Measurements from ENCODE around the gene ZNRF2. TPM values are rescaled to one million over a fixed set of nuclear protein-coding genes. Genes with fewer than 3 reads are reported as not detected.

Gene ZNRF2
- total and polyA plus RNA-seq, 2 donors from 2014 or later = 16.2 to 32.2 TPM

- Histone ChIP-seq H3K4me3 (ENCODE audit: low read length in 3 of 3) (no peak overlapping the region), H3K27me3 (ENCODE audit: control insufficient read depth, insufficient read depth, low read length) (no peaks in the 10 kb centered on the region), H3K27ac (ENCODE audit: low read depth in 2 of 2, low read length in 2 of 2) (peak overlapping the region in 1 of 2 donors; percentile 13), H3K4me1 (ENCODE audit: control insufficient read depth in 2 of 3, insufficient read depth in 2 of 3, low read depth in 1 of 3, low read length in 3 of 3) (peaks cover 6 to 52% (median 30%) of the 10 kb centered on the region in 3 donors), H3K36me3 (ENCODE audit: control insufficient read depth in 2 of 3, insufficient read depth in 3 of 3, low read length in 3 of 3) (no peaks in the 10 kb centered on the region), H3K9me3 (ENCODE audit: control insufficient read depth in 2 of 3, insufficient read depth in 1 of 3, low read length in 3 of 3) (no peaks in the 10 kb centered on the region), H3K9ac (ENCODE audit: low read length in 3 of 3) (no peak overlapping the region)
- FAIRE-seq (no peak), DNase-seq (no peak)
- no peak for TF ChIP-seq CTCF (IDR thresholded peaks at IDR 0.05; ENCODE audit: borderline replicate concordance, extremely low read depth, insufficient read depth)
- intact Hi-C loops (cut with DNase I) = no loop called here
These were observed 32.6 kb upstream of the ZNRF2 start for GRCh38 chr7:30251708-30252329.

- Histone ChIP-seq H3K9ac (ENCODE audit: low read length in 3 of 3) (peak overlapping the region in 1 of 3 donors; percentile 28), H3K9me3 (ENCODE audit: control insufficient read depth in 2 of 3, insufficient read depth in 1 of 3, low read length in 3 of 3) (no peaks in the 10 kb centered on the region), H3K4me1 (ENCODE audit: control insufficient read depth in 2 of 3, insufficient read depth in 2 of 3, low read depth in 1 of 3, low read length in 3 of 3) (peaks cover under 1 to 43% (median 29%) of the 10 kb centered on the region in 3 donors), H3K27ac (ENCODE audit: low read depth in 2 of 2, low read length in 2 of 2) (peak overlapping the region; percentile 86), H3K36me3 (ENCODE audit: control insufficient read depth in 2 of 3, insufficient read depth in 3 of 3, low read length in 3 of 3) (no peaks in the 10 kb centered on the region), H3K27me3 (ENCODE audit: control insufficient read depth, insufficient read depth, low read length) (no peaks in the 10 kb centered on the region), H3K4me3 (ENCODE audit: low read length in 3 of 3) (peak overlapping the region in 1 of 3 donors; percentile 3)
- TF ChIP-seq CTCF (IDR thresholded peaks at IDR 0.05; ENCODE audit: borderline replicate concordance, extremely low read depth, insufficient read depth) = no peak
- FAIRE-seq (peak; percentile 15), DNase-seq (peak in 4 of 5 donors; percentile 34 to 81 (median 62))
- intact Hi-C loops (cut with DNase I) = no loop called here
These were observed 31.3 kb upstream of the ZNRF2 start for GRCh38 chr7:30252885-30253795.

GRCh38 chr7:30253796-30254165 lies 30.6 kb upstream of the ZNRF2 start:
- no peak for TF ChIP-seq CTCF (IDR thresholded peaks at IDR 0.05; ENCODE audit: borderline replicate concordance, extremely low read depth, insufficient read depth)
- no peaks in the 10 kb centered on the region for H3K9me3 ChIP-seq (ENCODE audit: control insufficient read depth in 2 of 3, insufficient read depth in 1 of 3, low read length in 3 of 3)
- peak overlapping the region; percentile 86 for H3K27ac ChIP-seq (ENCODE audit: low read depth in 2 of 2, low read length in 2 of 2)
- H3K4me3 ChIP-seq (ENCODE audit: low read length in 3 of 3) = peak overlapping the region in 1 of 3 donors; percentile 3
- intact Hi-C loops (cut with DNase I) = no loop called here
- H3K27me3 ChIP-seq (ENCODE audit: control insufficient read depth, insufficient read depth, low read length) = no peaks in the 10 kb centered on the region
- peak overlapping the region in 1 of 3 donors; percentile 28 for H3K9ac ChIP-seq (ENCODE audit: low read length in 3 of 3)
- DNase-seq = no peak
- peaks cover 0 to 36% (median 26%) of the 10 kb centered on the region in 3 donors for H3K4me1 ChIP-seq (ENCODE audit: control insufficient read depth in 2 of 3, insufficient read depth in 2 of 3, low read depth in 1 of 3, low read length in 3 of 3)
- no peaks in the 10 kb centered on the region for H3K36me3 ChIP-seq (ENCODE audit: control insufficient read depth in 2 of 3, insufficient read depth in 3 of 3, low read length in 3 of 3)
- FAIRE-seq = no peak

All from kidney (tissue), 14 donors.